ENCODE measurements around the gene ELP4.

- TF ChIP-seq CTCF (IDR thresholded peaks at IDR 0.05) (no peak), POLR2AphosphoS5 (IDR thresholded peaks at IDR 0.05; ENCODE audit: low read depth, low read length) (no peak), SIN3A (IDR thresholded peaks at IDR 0.05; ENCODE audit: borderline replicate concordance, insufficient read depth, low read depth, low read length) (no peak), REST (IDR thresholded peaks at IDR 0.05; ENCODE audit: insufficient read depth in 1 of 2, low read depth in 2 of 2, low read length in 1 of 2) (no peak), TCF7L2 (IDR thresholded peaks at IDR 0.05; ENCODE audit: low read depth, low read length) (no peak)
Observed at GRCh38 chr11:31779374-31779791, 269.8 kb downstream of the ELP4 start.
